HG02870 (cell line): Measurements from ENCODE around the gene FNBP1.
"Not testable (repeated sequence)": the region's sequence is repeated elsewhere in the genome, so short reads cannot be mapped to it uniquely, and the experiment has no call there.

Experiments
- ATAC-seq: cut with Tn5 transposase; IDR thresholded peaks from one replicate; pipeline ENCODE4 v1.9.1; 2021; ENCODE audit warnings: mild to moderate bottlenecking, moderate library complexity; ENCODE audit not compliant: unreplicated experiment

The FNBP1 gene

GRCh38 chr9:129962451-129962864 is 80.5 kb downstream of the FNBP1 start:
- ATAC-seq, result no peak

DNA sequence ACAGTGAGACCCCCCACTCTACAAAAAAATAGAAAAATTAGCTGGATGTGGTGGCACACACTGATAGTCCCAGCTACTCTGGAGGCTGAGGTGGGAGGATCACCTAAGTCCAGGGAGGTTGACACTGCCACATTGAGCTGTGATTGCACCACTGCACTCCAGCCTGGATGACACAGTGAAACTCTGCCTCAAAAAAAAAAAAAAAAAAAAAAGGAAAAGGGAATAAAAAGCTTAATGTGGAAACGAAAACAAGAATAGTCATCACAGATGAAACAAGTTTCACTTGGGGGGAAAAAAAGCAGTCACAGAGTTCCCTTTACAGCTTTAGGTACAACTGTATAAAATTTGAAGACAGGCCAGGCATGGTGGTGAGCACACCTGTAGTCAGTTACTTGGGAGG is 84.2 kb downstream of the FNBP1 start:
- no peak for ATAC-seq

- ATAC-seq, result no peak
Observed at GRCh38 chr9:129954868-129955550, 88.0 kb downstream of the FNBP1 start.

GRCh38 chr9:129953736-129954135 is 89.3 kb downstream of the FNBP1 start:
- no peak for ATAC-seq

DNA sequence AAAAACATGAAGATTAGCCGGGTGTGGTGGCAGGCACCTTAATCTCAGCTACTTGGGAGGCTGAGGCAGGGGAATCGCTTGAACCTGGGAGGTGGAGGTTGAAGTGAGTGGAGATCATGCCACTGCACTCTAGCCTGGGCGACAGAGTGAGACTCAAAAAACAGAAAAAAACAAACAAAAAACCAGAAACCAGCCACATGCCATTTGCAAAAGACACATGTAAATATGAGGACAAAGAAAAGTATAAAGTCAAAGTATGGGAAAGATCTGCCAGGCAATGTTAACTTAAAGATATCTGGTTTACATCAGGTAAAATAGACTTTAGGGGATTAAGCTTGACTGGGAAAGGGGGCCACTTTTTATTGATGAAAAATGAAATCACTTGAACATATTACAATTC is 90.7 kb downstream of the FNBP1 start:
- no peak for ATAC-seq

DNA sequence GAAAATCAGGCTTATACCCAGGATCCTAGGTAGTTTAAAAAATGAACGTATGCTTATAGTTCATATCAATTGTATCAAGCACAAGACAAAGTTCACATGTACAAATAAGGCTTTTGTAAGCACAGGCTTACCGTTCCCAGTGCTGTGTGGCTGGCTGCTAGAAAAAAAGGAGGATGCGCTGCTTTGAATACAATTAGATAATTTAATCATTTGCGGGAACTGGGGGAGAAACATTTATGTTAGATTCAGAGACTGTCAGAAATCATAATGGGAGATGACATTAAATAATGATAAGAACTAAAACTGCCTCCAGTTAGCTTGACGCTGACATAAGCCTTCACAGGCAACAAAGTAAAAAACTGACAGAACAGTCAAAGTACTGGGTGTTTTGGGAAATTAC is 93.2 kb downstream of the FNBP1 start:
- ATAC-seq, result no peak

DNA sequence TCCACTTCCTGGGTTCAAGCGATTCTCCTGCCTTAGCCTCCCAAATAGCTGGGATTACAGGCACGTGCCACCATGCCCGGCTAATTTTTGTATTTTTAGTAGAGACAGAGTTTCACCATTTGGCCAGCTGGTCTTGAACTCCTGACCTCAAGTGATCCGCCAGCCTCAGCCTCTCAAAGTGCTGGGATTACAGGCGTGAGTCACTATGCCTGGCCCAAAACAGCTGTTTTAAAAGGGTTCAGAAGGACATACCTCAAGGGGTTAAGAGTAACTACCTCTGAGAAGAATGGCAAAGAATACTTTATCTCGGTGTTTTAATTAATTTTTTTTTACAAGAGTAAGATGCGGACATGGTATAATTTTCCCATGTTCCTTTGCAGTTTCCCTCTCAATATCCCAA is 94.4 kb downstream of the FNBP1 start:
- ATAC-seq, result not testable (repeated sequence)

DNA sequence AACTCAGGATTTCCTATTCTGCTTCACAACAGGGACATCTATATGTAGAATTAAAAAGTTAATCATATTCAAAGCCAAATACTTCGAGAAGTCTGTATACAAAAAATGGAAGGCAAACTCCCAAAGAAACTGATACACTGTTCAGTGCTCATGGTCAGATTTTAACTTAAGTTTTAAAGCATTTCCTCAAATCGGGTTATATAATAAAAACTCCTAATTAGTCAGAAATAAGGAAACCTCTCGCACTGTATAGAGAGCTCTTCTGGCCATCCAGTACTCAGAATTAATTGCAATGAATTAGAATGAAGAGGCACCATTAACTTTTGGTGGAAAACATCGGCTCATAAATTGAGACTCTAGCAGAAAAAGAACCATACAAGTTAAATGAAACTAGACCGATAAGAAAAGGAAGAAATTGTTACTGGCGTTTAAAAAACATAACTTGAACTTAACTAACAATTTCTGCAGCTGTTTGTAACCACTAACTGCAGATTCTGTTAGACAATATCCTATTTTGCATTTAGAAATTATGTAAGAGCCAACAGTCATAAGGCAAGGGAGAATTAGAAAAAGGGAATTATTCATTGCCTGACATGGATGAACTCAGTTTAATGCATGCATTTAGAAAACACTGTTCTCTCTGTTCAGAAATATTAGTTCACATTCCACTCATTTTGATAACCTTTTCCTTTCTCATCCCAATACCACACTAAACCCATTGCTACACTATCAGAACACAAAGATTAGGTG is 96.6 kb downstream of the FNBP1 start:
- ATAC-seq, result no peak

DNA sequence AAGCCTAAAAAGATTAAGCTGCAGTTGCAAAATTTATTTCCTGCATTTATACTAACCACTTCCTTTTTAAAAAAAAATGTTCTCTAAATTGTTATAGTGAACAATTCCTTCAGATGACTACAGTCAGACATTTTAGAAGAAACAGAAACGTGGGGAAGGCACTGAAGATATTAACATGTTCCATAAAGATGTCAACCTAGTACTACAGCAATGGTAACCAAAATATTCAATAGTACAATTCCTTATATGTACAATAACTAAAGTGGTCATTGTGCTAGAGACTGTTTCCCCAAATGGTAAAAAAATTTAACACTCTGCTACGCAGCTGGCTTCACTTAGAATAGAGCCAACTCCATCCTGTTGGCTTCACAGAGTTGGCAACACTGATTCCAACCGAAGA is 97.7 kb downstream of the FNBP1 start:
- no peak for ATAC-seq

DNA sequence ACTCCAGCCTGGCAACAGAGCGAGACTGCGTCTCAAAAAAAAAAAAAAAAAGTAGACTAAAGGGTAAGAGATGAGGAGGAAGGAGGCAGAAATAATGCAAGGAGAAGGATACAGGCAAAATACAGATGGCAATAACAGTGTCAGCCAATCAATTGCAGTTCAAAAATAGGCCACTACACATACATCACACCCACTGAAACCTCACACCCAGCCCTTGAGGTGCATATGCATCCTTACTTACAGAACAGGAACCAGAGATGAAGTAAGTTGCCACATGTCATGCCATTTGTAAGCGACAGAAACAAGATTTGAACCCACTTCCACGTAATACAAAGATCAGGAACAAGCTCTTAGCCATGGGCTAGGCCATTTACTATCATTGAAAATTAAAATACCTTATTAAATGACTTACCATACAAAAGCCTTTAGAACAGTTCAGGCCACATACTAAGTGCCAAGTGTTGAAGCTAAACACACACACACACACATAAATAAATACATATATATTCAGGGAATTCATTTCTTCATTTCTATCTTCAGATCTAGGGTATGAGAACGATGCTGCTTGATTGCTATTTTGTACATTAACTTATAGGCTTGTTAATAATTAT is 98.4 kb downstream of the FNBP1 start:
- no peak for ATAC-seq

GRCh38 chr9:129939431-129939830 is 103.6 kb downstream of the FNBP1 start:
- ATAC-seq, result no peak

DNA sequence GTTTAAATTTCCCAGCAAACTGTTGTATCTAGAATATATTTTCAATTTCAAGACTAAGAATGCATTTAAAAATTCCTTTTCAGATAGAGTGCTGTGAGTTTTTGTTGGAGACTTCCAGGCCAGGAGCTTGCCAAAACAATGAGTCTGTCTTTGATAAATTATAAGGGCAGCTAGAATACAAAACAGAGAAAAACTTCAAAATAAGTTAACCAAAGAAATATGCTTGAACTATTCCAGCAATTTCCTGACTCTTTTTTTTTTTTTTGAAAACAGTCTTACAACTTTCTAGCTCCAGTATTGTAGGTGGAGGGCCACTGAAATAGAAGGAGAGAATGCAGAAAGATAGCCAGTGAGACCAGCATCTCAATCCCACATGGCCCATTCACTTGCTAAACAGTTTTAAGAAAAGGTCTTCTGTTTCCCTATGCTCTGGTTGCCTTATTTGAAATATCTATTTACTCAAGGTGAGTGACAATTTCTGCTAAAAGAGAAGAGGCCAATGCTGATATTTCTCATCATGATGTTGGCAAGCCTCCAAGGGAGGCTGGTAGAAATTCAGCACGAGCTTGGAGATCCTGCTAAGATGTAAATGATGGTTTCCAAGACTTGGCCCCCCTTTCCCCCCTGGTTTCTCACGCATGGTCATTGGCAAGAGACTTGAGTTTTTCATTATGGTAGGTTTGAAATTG is 104.6 kb downstream of the FNBP1 start:
- no peak for ATAC-seq

- ATAC-seq, result not testable (repeated sequence)
Observed at GRCh38 chr9:129937879-129938278, 105.1 kb downstream of the FNBP1 start.

DNA sequence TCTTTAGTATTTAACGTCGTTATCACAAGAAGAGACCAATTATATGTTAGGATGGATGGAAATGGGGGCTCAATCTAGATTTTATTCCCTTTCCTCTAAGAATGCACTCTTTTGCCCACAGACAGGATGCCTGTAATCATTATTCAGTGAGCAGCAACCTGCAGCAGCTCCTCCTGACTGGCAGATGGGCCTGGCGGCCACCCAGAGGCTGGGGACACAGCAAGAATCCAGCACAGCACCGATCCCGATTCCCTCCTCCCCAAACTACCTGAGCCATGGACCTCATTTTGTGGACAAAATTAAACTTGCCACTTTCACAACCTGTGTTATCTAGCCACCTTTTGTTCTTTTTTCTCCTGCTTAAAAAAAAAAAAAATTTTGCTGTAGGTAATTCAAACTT is 106.8 kb downstream of the FNBP1 start:
- ATAC-seq, result no peak

DNA sequence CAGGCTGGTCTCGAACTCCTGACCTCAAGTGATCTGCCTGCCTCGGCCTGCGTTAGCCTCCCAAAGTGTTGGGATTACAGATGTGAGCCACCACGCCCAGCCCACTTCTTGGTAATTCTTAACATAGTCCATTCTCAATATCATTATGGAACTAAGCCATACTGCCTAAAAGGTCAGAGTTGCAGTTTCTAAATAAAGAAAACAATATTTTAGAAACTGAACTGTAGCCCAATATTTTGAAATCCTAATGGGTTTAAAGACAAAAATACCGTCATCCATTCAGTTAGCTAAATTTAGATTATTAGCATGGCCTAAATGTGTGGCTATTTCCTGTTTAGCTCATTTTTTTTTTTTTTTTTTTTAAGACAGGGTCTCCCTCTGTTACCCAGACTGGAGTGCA is 108.2 kb downstream of the FNBP1 start:
- ATAC-seq, result no peak

- ATAC-seq, result no peak
Observed at GRCh38 chr9:129934041-129934591, 108.9 kb downstream of the FNBP1 start.

DNA sequence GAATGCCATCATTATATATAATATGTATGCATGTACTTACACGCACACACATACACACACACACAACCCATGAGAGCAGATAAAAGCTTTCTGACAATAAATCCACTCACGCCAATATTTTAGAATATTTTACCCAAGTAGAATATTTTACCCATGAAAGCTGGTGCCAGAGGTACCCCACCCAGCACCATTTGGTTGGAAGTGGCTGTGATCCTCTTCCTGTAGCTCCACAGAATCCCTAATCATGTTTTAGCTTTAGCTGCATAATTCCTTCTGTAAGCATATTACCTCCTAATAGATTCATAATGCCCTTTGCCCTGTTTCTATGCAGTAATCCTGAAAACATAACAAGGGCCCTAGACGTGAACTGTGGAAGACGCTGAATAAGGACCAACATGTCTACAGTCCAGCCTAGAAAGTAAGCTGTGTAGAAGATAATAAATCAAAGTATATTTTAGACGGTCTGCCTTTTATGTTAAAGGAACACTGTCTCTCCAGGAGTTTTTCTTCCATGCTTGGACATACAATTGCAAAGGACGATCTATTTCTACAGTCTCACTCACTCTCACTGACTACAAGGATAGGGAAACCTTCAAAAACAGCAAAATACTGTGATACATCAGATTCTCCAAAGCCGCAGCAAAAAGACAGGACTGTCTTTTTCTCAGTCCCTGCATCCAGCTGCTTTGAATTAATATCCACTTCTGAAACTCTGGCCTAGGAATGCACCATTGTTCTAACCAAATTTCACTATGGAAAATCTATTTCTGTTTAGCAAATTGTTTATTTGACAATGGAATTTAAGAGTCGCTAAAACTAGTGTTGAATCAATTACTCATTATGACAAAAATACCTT is 109.6 kb downstream of the FNBP1 start:
- no peak for ATAC-seq

- no peak for ATAC-seq
Observed at GRCh38 chr9:129932303-129933151, 110.5 kb downstream of the FNBP1 start.

GRCh38 chr9:129930743-129931142 is 112.2 kb downstream of the FNBP1 start:
- ATAC-seq, result no peak
